HG03095 (cell line): Measurements from ENCODE around the gene TDRD6.
"Not testable (repeated sequence)": the region's sequence is repeated elsewhere in the genome, so short reads cannot be mapped to it uniquely, and the experiment has no call there.

ENCODE experiments used
- ATAC-seq: cut with Tn5 transposase; IDR thresholded peaks from one replicate; pipeline ENCODE4 v1.9.1; 2021; ENCODE audit warnings: moderate library complexity; ENCODE audit not compliant: unreplicated experiment

Gene TDRD6

GRCh38 chr6:46736906-46737305 lies 49.2 kb downstream of the TDRD6 start:
- no peak for ATAC-seq

DNA sequence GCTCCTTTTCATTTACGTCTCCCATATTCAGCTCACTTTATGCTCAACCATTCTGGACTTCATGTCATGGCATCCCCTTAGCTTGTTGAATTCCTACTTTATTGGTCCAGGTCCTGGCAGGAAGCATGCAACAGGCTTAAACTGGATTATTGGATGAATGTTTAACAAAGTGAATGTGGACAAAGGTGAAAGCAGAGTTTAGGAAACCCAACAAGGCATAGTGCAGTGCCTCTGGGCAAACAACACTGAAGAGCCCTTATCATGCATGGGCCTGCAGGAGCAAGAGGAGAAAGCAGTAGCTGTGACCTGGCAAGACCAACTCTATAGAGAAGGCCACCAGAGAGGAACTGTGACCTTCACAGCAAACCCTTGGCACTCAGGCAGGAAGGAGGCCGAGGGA lies 53.8 kb downstream of the TDRD6 start:
- ATAC-seq, result no peak

- no peak for ATAC-seq
Measured at GRCh38 chr6:46741910-46742309, 54.2 kb downstream of the TDRD6 start.

GRCh38 chr6:46743425-46744158 lies 55.9 kb downstream of the TDRD6 start:
- ATAC-seq, result no peak

- ATAC-seq, result not testable (repeated sequence)
Measured at GRCh38 chr6:46744159-46744725, 56.6 kb downstream of the TDRD6 start.

DNA sequence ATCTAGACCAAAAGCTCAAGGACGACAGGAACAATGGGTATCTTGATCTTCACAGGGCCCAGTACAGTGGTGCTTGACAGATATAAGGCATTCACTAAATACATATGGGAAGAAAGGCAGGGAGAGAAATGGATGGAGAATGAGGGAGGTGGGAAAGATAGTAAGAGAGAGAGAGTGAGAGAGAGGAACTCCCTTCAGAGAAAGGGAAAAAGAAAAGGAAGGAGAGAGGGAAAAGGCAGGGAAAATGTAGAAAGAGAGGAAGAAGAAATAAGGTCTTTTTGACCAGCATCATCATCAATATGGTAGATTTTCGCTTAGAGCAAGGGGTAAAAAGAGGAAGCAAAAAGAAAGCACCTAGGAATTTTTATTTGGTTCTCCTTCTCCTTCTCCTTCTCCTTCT lies 58.3 kb downstream of the TDRD6 start:
- ATAC-seq, result no peak

DNA sequence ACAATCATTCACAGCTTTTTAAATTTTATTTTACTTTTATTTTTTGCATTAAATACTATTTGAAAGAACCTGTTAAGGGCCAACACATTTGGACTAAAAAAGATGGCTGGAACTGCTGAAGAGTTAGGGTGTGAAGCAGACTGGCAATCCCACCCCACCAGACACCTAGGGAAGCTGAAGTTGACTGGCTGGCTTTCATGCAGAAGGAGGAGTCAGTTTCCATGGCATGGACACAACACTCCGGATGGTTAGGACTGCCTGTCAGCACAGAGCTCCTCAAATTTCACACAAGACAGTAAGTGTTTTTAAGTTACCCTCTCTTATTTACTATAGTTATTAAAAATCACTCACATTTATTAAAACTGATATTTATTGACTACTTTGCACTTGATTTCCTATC lies 59.0 kb downstream of the TDRD6 start, which contains the start of gene ANKRD66:
Gene ANKRD66, plus strand, starts transcription at position 238 of the 400 bp plus-strand sequence. CDS start 5,016 bp downstream, outside the sequence.
- no peak for ATAC-seq

- no peak for ATAC-seq
Measured at GRCh38 chr6:46748940-46749503, 61.3 kb downstream of the TDRD6 start.

DNA sequence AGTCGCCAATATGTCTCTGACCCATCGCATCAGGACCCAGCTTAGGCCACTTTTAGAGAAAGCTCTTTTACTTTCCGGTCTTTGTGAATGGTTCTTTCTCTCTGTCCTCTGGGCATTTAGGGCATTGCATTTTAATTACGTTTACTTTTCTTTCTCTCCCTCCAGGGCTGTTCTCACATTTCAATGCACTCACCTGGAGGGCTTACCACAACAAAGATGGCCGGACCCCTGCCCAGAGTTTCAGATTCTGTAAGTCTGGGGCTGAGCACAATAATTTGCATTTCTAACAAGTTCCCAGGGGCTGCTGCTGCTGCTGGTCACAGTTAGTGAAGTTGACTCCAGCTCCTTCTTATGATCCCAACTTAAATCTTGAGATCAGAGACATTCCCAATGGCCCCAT lies 62.0 kb downstream of the TDRD6 start:
- ATAC-seq, result no peak

DNA sequence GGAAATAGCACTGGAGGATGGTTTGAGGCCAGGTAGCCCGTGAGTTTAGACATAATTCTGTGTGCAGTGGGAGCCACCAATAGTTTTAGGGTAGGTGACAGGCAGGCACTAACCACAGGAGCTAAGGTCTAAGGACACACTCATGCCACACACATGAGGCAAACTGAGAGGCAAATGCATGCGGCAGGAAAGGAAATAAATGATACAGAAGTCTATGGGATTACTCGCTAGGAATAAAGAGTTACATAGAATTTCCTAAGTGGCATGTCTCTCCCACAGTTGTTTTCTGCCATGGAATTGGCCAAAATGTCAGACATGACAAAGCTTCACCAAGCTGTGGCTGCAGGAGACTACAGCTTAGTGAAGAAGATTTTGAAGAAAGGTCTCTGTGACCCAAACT lies 64.0 kb downstream of the TDRD6 start:
- ATAC-seq, result no peak
